Hepatic stellate cell (primary cell): ENCODE measurements around the gene FAM53A.
"Not testable (repeated sequence)": the region's sequence is repeated elsewhere in the genome, so short reads cannot be mapped to it uniquely, and the experiment has no call there.

Experiments used
- DNase-seq: peaks from one replicate; pipeline ENCODE4 v3.0.0; 2011; ENCODE audit warnings: low spot score

The FAM53A gene

GRCh38 chr4:1716065-1716945 lies 32.2 kb upstream of the FAM53A start:
- DNase-seq: no peak

GRCh38 chr4:1715002-1715758 lies 31.1 kb upstream of the FAM53A start:
- DNase-seq: no peak

- no peak for DNase-seq
Measured at GRCh38 chr4:1714303-1715001, 30.3 kb upstream of the FAM53A start.

GRCh38 chr4:1713003-1713851 lies 29.1 kb upstream of the FAM53A start:
- DNase-seq: no peak

- peak; percentile 95 for DNase-seq
Measured at GRCh38 chr4:1712216-1713002, 28.3 kb upstream of the FAM53A start, which contains the start of gene SLBP. TSS of gene SLBP (minus strand) at chr4:1712319. CDS start at chr4:1712188, 131 bp downstream.

- DNase-seq: peak; percentile 76
Measured at GRCh38 chr4:1711571-1712215, 27.6 kb upstream of the FAM53A start.

- DNase-seq: no peak
Measured at GRCh38 chr4:1711055-1711570, 27.0 kb upstream of the FAM53A start.

- DNase-seq: no peak
Measured at GRCh38 chr4:1708581-1708980, 24.5 kb upstream of the FAM53A start.

- no peak for DNase-seq
Measured at GRCh38 chr4:1706358-1706757, 22.2 kb upstream of the FAM53A start.

GRCh38 chr4:1705732-1706131 lies 21.6 kb upstream of the FAM53A start:
- DNase-seq: no peak

GRCh38 chr4:1703867-1704266 lies 19.8 kb upstream of the FAM53A start:
- DNase-seq: no peak

GRCh38 chr4:1701671-1702070 lies 17.6 kb upstream of the FAM53A start:
- not testable (repeated sequence) for DNase-seq

GRCh38 chr4:1695913-1696312 lies 11.8 kb upstream of the FAM53A start:
- no peak for DNase-seq

- DNase-seq: peak; percentile 60
Measured at GRCh38 chr4:1693131-1693896, 9.2 kb upstream of the FAM53A start.

- no peak for DNase-seq
Measured at GRCh38 chr4:1691737-1692373, 7.7 kb upstream of the FAM53A start.

- DNase-seq: no peak
Measured at GRCh38 chr4:1690698-1691097, 6.6 kb upstream of the FAM53A start.

- no peak for DNase-seq
Measured at GRCh38 chr4:1686440-1687036, 2.4 kb upstream of the FAM53A start.
